IPS-NIHi11 (cell line): ENCODE data around the gene LIM2.
A peak's percentile ranks its signal among the peaks of the same experiment; 100 is the strongest.

Experiments
- DNase-seq: peaks from one replicate; pipeline ENCODE4 v3.0.0; 2012; ENCODE audit warnings: mixed read lengths, low spot score

Gene LIM2

GRCh38 chr19:51396175-51396574 lies 8.4 kb upstream of the LIM2 start:
- DNase-seq: no peak

GRCh38 chr19:51394050-51394836 lies 6.5 kb upstream of the LIM2 start:
- peak; percentile 93 for DNase-seq

GRCh38 chr19:51392701-51393100 lies 4.9 kb upstream of the LIM2 start:
- no peak for DNase-seq

GRCh38 chr19:51391073-51391611 lies 3.4 kb upstream of the LIM2 start:
- no peak for DNase-seq

GRCh38 chr19:51389143-51389542 lies 1.4 kb upstream of the LIM2 start:
- no peak for DNase-seq

GRCh38 chr19:51386882-51387520 lies 773 bp downstream of the LIM2 start:
- no peak for DNase-seq

GRCh38 chr19:51382004-51382403 lies 5.8 kb downstream of the LIM2 start:
- DNase-seq: no peak

GRCh38 chr19:51380379-51380778 lies 7.4 kb downstream of the LIM2 start:
- DNase-seq: no peak

GRCh38 chr19:51377422-51377821 lies 10.4 kb downstream of the LIM2 start:
- no peak for DNase-seq

- no peak for DNase-seq
Measured at GRCh38 chr19:51375504-51376221, 12.1 kb downstream of the LIM2 start.

GRCh38 chr19:51372649-51373504 lies 14.9 kb downstream of the LIM2 start, which contains the start of gene NKG7:
TSS of gene NKG7 (minus strand) at chr19:51372654. CDS start at chr19:51372535, 119 bp downstream.
- DNase-seq: no peak

- DNase-seq: no peak
Measured at GRCh38 chr19:51372021-51372648, 15.6 kb downstream of the LIM2 start.

- no peak for DNase-seq
Measured at GRCh38 chr19:51371186-51371690, 16.5 kb downstream of the LIM2 start.

- DNase-seq: no peak
Measured at GRCh38 chr19:51370230-51370629, 17.5 kb downstream of the LIM2 start.

- no peak for DNase-seq
Measured at GRCh38 chr19:51368366-51369282, 19.1 kb downstream of the LIM2 start, which contains the start of gene CLDND2. TSS of gene CLDND2 (minus strand) at chr19:51369003. CDS start at chr19:51368577, 426 bp downstream.

- peak; percentile 98 for DNase-seq
Measured at GRCh38 chr19:51367565-51368365, 20.0 kb downstream of the LIM2 start.

GRCh38 chr19:51367255-51367564 lies 20.6 kb downstream of the LIM2 start:
- no peak for DNase-seq

GRCh38 chr19:51366389-51367254 lies 21.2 kb downstream of the LIM2 start:
- DNase-seq: peak; percentile 93
